ENCODE measurements around the gene AGAP1.

AGAP1 gene

GRCh38 chr2:235834781-235835180 lies 340.9 kb downstream of the AGAP1 start:
- no peak for DNase-seq

DNA sequence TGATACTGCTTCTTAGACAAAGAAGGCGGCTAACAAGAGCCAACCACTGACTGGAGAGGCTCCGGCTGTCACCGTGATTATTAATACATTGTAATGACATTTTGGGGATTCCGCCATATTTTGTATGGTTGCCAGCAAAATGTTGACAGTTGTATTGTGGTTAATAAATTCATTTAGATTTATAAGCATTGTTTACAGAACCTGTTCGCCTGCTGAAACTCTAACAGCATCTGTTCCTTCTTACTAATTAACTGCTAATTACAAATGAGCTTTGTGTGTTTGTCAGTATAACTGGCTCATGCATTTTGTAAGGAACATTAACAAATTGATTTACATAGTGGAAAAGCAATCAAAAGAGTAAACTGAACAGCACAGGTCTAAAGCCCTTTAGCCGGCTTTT lies 342.0 kb downstream of the AGAP1 start:
- DNase-seq: no peak

DNA sequence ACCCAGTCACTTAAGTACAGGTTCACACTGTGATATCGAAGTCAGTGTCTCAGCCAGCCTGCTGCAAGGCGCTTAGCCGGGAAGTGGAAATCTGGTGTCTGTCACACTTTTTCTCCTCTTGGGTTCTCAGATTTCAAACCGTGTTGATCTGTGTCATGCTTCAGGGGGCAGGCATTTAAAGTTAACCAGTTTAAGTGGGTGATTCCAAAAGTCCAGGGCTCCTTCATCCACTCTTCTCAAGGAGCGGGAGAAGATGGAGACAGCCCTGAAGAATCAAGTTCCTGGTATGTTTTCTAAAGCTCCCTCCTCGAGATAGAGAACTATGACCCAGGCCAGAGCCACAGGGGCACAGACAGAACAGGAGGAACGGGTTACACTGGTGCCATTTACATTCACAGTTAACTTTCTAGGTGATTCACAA lies 342.7 kb downstream of the AGAP1 start:
- peak; percentile 82 for DNase-seq

DNA sequence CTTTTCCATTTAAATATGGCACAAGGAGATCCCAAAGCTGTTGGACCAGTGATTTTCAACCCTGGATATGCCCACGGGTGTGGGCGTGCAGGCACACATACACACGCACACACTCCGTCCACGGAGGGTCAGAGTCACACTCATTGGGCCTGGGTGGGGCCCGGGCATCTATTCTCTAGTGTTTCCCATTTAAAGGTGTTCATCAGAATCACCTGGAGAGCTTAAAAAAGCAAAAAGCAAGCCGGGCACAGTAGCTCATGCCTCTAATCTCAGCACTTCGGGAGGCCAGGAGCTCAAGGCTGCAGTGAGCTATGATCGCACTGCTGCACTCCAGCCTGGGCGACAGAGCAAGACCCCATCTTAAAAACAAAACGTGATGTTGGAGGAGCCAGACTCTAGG lies 345.4 kb downstream of the AGAP1 start:
- no peak for DNase-seq

DNA sequence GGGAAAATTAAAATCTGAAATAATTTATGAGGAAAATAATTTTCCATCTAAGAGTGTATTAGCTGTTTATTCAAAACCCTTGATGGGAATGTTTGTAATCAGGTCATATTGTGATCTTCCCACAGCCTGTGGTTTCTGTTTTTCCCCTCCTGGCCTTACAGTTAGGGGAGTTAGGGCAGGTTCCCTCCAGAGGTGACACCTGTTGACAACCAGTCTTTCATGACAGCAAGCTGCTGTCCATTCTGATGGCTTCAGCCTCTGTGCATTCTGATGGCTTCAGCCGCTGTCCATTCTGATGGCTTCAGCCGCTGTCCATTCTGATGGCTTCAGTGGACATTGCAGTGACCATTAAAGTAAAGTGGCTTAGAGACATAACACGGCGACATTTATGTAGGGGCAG lies 346.1 kb downstream of the AGAP1 start:
- no peak for DNase-seq

- DNase-seq: no peak
Measured at GRCh38 chr2:235841863-235842262, 348.0 kb downstream of the AGAP1 start.

DNA sequence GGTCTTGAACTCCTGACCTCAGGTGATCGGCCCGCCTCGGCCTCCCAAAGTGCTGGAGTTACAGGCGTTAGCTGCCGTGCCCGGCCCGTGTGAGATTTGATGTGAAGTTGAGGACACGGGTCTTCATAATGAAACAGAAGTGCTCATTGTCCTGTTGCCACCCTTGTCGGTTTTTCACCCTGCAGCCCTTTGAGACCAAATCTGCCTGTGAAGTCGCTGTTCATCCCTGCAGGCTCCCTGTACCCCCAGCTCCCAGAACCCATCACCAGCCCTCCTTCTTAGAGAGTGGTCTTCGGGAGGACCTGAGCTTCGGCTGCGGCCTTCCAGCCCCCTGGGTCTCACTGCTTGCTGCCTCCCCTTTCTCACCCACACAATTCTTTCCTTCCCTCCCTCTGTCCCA lies 349.1 kb downstream of the AGAP1 start:
- no peak for DNase-seq

DNA sequence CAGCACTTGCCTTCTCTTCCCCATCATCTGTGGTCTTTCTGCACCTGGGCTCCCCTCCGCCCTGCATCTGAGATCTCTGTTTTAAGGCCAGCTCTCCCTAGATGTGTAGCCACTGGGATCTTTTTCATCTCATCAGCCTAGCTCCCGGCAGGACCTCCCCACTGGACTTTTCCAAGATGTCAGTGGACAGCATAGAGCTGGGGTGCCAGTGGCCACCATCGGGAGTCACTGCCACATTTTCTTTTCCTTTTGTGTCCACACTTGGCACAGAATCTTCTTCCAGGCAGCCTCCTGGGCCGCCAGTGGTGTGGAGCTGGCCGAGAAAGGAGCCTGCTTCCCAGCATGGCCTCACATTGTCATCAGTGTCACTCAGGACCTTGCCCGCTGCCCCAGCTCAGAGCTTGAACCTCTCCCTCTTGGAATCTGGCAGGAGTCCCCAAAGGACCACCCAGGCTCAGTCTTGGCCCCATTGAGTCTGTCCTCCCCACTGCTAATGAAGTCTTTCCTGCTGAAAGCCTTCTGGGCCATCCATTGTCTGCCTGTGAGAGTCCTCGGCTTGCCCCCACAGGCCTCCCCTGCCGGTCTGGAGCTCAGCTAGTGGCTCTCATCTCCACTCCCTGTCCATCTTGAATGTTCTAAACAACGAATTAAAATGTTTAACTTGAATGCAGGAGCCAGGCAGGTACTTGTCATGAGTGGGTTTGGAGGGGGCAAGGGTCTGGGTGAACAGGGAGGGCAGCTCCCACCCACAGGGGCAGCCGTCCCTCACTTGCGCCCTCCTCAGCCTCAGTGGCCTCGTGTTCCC lies 349.9 kb downstream of the AGAP1 start:
- no peak for DNase-seq

GRCh38 chr2:235844561-235844960 lies 350.7 kb downstream of the AGAP1 start:
- DNase-seq: no peak

DNA sequence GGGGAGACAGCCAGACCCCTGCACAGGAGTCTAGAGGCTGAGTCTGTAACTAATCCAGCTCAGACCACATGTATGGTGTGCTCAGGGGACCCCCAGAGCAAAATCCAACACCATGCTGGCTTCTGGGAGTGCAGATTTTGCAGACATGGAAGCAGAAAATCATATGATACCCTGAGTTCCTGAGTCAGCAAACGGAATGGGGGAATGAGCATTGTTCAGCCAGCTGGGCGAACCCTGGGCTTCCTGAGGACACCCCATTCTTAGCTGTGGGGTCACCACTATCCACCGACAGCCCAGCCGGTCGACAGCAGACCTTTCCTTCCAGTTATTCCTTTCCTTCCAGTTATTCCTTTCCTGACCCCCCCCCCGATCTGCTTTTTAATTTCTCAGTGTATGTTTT lies 351.4 kb downstream of the AGAP1 start:
- DNase-seq: no peak

GRCh38 chr2:235847576-235847975 lies 353.7 kb downstream of the AGAP1 start:
- DNase-seq: no peak

DNA sequence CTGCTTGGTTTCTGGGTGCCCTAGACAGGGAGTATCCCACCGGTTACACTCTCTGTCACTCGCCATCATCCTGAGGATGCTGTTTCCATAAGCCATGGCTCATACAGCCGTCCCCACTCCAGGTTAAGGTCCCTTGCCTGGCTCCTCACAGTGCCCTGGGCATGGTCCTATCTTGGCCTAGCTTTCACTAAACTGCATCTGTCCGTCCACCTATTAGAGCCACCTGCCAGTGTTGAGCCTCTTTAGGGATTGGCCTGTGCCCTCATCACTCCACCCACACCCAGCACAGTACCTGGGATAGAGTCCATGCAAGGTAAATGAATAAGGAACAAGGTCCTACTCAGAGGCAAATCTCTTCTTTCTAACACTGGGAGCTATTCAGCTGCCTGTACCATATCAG lies 354.2 kb downstream of the AGAP1 start:
- DNase-seq: no peak

GRCh38 chr2:235848946-235849345 lies 355.1 kb downstream of the AGAP1 start:
- no peak for DNase-seq

DNA sequence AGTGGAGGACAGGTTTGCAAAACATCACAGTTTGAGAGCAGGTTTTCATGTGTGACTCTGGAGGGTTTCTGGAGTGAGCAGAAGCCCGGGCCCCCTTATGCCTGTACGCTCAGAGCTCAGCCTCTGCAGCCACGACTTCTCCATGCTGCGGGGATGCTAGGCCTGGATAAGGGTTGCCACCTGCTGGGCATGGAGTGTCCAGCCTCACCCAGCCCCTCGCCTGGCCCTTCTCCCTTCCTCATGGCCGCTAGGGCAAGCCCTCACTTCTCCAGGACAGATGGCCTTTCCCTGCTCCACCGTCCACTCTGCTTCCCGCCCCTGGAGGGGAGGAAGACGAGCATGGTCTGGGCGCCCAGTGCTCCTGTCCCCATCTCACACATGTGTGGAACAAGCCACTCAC lies 355.6 kb downstream of the AGAP1 start:
- no peak for DNase-seq

DNA sequence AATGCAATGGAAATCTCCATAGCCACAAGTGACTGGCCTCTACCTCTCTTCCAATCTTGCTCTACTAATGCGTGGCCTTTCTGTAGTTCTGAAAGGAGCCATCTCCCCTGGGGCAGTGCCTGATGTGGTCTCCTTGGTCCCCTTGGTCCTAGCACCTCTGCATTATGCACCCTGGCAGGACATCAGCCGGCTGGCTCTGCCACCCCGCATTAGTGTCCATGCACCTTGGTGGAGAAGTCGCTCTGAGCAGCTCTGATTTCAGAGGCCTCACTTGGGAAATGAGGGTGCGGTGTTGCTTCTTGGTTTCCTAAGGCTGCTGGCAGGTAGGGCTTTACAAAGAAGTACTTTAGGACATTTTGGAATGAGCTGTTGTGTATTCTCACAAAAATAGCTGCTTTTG lies 356.4 kb downstream of the AGAP1 start:
- no peak for DNase-seq

DNA sequence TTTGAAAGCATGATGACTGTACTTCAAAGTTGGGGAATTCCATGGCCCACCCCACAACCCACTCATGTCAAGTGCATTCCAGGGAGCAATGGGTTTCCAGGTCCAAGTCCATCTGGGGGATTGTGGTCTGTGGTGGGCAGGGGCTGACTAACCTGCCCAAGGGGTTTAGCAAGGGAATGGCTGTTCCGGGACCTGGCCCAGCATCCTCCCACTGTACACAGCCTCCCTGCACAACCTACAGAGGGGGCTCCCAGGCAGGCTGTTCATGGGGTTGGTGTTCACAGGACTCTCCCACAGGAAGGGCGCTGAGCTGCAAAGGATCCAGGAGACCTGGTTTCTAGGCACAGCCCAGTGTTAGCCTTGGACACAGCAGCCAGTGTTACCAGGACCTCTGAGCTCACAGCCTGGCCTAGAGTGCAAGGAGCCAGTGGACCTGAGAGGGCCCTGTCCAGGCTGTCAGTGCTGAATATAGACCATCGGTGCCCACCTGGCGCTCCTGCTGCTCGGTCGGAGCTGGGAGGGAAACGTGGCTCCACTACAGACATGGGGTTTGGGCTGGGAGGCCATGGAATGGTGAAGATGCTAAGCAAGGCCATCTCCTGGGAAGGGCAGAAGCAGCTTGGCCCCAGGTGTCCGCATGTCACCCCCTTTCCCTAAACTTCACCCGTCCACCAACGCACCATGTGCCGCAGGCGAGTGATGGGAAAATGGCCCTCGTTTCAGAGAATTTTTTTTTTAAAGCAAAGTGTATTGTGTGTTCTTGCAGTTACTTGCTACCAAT lies 357.1 kb downstream of the AGAP1 start:
- DNase-seq: no peak

DNA sequence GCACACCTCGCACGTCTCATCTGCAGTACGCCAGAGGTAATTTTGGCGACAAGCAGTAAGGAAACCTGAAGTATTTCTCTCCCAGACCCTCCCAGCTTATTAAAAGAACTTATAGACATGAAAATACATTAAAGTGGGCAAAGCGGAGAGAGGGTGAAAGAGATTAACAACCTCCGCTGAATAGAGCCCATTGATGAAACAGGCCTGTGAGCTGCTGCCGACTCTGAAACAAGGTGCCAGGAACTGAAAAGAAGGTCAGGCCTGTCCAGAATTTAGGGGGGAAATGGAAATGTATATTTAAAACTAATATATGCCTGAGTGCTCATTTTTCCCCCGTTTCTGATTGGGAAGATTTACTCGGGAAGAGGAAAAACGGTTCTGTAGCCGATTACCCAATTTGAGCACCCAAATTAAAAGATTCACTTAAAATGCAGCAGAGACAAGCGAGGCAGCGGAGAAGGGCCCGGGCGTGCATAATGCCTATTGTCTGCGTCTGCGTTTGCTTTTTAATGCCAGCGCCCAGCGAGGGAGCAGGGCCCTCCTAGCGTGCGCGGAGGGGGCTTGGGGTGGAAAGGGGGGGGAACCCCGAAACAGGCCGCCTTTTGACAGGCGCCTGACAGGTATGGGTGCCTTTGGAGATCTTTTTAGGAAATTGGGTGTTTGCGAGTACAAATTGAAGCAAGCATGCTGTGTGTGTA lies 358.1 kb downstream of the AGAP1 start:
- no peak for DNase-seq

DNA sequence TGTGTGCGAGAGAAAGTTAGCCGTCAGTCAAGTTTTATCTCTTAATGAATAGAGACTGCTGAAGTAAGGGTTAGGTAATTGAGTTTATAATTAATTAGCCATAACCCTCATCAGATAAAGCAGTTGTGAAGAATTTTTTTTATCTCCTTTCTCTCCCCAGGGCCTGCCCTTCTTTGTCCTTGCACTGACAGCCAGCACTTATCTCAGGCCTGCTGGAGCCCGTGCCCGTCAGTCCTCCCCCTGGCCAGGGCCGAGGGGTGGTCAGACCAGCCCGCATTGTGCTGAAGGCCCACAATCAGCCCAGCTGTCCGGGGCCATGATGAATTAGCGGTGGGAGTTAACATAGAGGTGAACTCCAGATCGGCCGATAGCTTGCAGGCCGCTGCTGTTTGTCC lies 358.7 kb downstream of the AGAP1 start:
- no peak for DNase-seq

DNA sequence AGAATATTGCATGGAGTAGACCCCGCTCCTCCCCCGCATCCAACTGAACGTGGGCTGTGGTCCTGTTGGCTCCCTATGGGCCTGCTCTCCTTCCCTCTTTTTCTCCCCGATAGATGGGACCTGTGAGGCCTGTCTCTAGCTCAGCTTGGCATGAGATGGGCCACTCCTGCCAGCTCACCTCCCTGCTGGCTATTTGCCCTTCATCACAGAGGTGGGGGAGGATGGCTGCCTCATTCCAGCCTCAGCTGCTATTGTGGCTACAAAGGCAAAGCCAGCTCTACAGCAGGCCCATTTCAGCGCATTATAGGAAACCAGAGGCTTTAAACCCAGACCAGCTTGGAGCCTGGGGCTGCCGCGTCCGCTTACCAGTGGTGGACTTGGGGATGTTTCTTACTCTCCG lies 360.4 kb downstream of the AGAP1 start:
- no peak for DNase-seq

DNA sequence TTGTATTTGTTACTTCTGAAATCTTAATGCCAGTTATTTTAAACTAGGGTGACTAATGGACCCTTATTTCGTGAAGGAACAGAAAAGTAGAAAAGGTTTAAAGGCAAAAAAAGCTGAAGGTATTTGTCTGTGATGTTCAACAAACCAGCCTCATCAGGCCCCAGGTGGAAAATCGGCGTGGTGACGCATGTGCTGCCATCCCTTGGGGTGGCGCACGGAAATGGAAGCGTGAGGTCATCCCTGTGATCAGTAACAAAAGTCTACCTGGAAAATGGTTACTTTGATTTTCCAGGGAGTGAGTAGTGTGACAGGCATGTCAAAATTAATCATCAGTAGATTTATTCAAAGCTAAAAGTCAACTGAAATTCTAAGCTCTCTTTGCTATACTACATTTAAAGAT lies 361.2 kb downstream of the AGAP1 start:
- no peak for DNase-seq

- no peak for DNase-seq
Measured at GRCh38 chr2:235856151-235856854, 362.5 kb downstream of the AGAP1 start.

DNA sequence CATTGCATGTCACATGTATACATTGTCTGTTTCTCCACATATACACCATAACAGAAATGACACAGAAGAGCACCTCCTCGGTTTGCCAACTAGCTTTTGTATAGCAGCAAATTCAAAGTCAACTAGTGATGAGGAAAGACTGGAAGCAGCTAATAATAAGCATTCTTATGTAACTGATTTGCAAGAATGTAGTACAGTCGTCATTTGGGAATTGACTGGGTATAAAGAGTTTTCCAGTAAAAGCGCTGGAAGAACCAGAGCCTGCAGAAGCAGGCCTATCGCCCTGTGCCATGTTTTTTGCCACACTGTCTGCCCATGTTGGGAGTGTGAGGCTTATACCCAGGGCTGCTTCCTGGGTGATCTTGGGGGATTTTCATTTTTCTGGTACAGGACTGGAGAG lies 363.8 kb downstream of the AGAP1 start:
- DNase-seq: no peak

GRCh38 chr2:235858881-235859280 lies 365.0 kb downstream of the AGAP1 start:
- no peak for DNase-seq

Measured in DMS79 treated with DMSO at 0.1 percent for 48 hours (cell line).